ENCODE results near the gene KIAA1210.

DNA sequence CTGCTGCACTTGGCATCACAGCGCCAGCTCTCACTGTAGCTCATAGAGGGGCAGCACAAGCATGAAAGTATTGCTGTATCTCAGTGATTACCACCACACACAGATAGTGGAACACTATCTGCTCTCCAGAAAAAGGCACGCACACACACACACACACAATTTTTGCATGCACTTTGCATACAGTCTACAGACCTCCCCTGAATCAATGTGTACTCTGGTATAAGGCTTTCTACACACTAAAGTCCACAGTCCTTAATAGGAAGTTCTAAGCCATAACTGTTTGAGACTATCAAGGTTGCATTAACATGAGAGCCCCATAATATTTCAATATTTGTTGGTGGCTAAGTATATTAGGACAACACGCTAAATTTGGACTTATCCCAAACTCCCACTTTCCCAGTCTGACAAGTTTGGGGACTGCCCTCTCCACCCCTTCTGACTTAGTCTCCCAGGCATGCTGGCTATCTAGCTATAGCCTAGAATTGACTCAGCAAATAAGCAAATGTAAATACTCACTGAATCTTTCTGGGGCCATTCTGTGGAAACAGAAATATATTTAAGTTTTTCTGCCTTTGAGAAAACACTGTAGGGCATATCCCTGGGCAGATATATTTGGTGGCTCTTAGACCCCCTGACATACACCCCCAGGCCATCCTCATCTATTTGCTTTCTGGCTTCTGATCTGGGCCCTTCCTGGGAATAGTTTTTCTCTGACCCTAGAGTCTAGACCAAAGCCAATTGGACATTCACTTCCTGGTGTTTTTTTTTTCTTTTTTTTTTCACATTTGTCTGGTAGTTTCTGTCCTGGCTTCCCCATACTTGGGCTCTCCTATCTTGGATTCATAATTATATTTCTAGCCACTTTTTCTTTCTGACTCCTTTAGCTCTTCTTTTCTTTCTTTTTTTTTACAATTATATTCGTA, 91.2 kb downstream of the KIAA1210 start:
- TF ChIP-seq POLR2A (IDR thresholded peaks at IDR 0.05; ENCODE audit: low read depth, low read length) (no peak), TAF1 (IDR thresholded peaks at IDR 0.05; ENCODE audit: low read depth, low read length) (no peak), POLR2AphosphoS5 (IDR thresholded peaks at IDR 0.05; ENCODE audit: low read depth, low read length) (no peak), SPI1 (IDR thresholded peaks at IDR 0.05; ENCODE audit: low read depth, low read length) (no peak)

All from GM12891 (cell line).